ENCODE results near the gene UQCC3. TPM values are rescaled to one million over a fixed set of nuclear protein-coding genes. Genes with fewer than 3 reads are reported as not detected.

UQCC3 gene
- total and polyA plus RNA-seq, 2 of the 13 experiments (the other 11 are each of a cell fraction or from before 2014, with no cell fraction given) = 7.7 to 16.0 TPM

- TF ChIP-seq GLMP (CRISPR knock-in tag; IDR thresholded peaks at IDR 0.05; ENCODE audit: borderline replicate concordance) = no peak
- no peak for TF ChIP-seq FOXM1 (CRISPR knock-in tag; IDR thresholded peaks at IDR 0.05)
- 0 out of 2 replicates have a peak, but pooled peaks have one; percentile 13 for TF ChIP-seq ZNF281 (CRISPR knock-in tag; IDR thresholded peaks at IDR 0.05; ENCODE audit: borderline replicate concordance)
- TF ChIP-seq KLF13 (CRISPR knock-in tag; IDR thresholded peaks at IDR 0.05) = no peak
- no peak for TF ChIP-seq SMC3 (IDR thresholded peaks at IDR 0.05; ENCODE audit: low read length)
- TF ChIP-seq ZSCAN31 (CRISPR knock-in tag; IDR thresholded peaks at IDR 0.05; ENCODE audit: low read depth) = no peak
- TF ChIP-seq ZNF800 (CRISPR knock-in tag; IDR thresholded peaks at IDR 0.05) = no peak
- peak; percentile 63 for TF ChIP-seq HNRNPK (IDR thresholded peaks at IDR 0.05; ENCODE audit: low read depth, low read length, poor library complexity, severe bottlenecking)
- peak; percentile 38 for TF ChIP-seq ZNF501 (CRISPR knock-in tag; IDR thresholded peaks at IDR 0.05)
- TF ChIP-seq ETS1 (CRISPR knock-in tag; IDR thresholded peaks at IDR 0.05) = 0 out of 2 replicates have a peak, but pooled peaks have one; percentile 66
- TF ChIP-seq ZNF724P (CRISPR knock-in tag; IDR thresholded peaks at IDR 0.05; ENCODE audit: borderline replicate concordance) = no peak
- 0 out of 2 replicates have a peak, but pooled peaks have one; percentile 44 for TF ChIP-seq ZHX1 (CRISPR knock-in tag; IDR thresholded peaks at IDR 0.05; ENCODE audit: low read depth)
- no peak for TF ChIP-seq ZNF562 (CRISPR knock-in tag; IDR thresholded peaks at IDR 0.05; ENCODE audit: borderline replicate concordance)
- peak; percentile 64; the same call in 1 of the 2 replicates for TF ChIP-seq DR1 (CRISPR knock-in tag; IDR thresholded peaks at IDR 0.05)
- peak; percentile 43; the same call in 1 of the 2 replicates for TF ChIP-seq CHD2 (IDR thresholded peaks at IDR 0.05; ENCODE audit: low read depth, low read length)
- no peak for TF ChIP-seq ONECUT2 (CRISPR knock-in tag; IDR thresholded peaks at IDR 0.05)
Observed at GRCh38 chr11:62645946-62646824, 25.3 kb upstream of the UQCC3 start, which contains the start of gene GANAB (continued).
